PC-9 (cell line): Measurements from ENCODE around the gene IMMT.

Experiments used
- EZH2 ChIP-seq: fragments of 200-600 bp; sonication (generic); IDR thresholded peaks from 2 replicates; pipeline ENCODE4 v1.8.0; 2017; ENCODE audit warnings: antibody characterized with exemption, low read depth
- TF ChIP-seq, protein P1 (sequence below): fragments of 200-600 bp; sonication (generic); conservative IDR thresholded peaks from 2 replicates; pipeline ENCODE4 v1.6.1; 2017; ENCODE audit warnings: mixed run types, antibody characterized with exemption, mild to moderate bottlenecking, moderate library complexity

- TF ChIP-seq, protein P1, sequence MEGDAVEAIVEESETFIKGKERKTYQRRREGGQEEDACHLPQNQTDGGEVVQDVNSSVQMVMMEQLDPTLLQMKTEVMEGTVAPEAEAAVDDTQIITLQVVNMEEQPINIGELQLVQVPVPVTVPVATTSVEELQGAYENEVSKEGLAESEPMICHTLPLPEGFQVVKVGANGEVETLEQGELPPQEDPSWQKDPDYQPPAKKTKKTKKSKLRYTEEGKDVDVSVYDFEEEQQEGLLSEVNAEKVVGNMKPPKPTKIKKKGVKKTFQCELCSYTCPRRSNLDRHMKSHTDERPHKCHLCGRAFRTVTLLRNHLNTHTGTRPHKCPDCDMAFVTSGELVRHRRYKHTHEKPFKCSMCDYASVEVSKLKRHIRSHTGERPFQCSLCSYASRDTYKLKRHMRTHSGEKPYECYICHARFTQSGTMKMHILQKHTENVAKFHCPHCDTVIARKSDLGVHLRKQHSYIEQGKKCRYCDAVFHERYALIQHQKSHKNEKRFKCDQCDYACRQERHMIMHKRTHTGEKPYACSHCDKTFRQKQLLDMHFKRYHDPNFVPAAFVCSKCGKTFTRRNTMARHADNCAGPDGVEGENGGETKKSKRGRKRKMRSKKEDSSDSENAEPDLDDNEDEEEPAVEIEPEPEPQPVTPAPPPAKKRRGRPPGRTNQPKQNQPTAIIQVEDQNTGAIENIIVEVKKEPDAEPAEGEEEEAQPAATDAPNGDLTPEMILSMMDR: no peak
- no peak for TF ChIP-seq EZH2
Observed at GRCh38 chr2:86140969-86141392, 54.3 kb downstream of the IMMT start.
